GM12878 (cell line): Measurements from ENCODE around the gene KCNMB2. TPM values are rescaled to one million over a fixed set of nuclear protein-coding genes. Genes with fewer than 3 reads are reported as not detected.

Experiments
- ATAC-seq: fragments of 200-7000 bp; cut with Tn5 transposase; 3 replicates; pipeline ENCODE4 v1.9.1; 2020; ENCODE audit warnings: mild to moderate bottlenecking, moderate library complexity
- BruUV-seq: library from RNA; stranded (reverse); fragments of 400-500 nt; replicated peaks from 2 replicates; lab custom pipeline; 2021; lab: Mats Ljungman, UMichigan
- CTCF ChIA-PET: fragments of 300-600 bp; sonication (Branson Sonifier 250); formaldehyde crosslinking; extraction: SDS; loops from one replicate; lab custom pipeline; 2021; ENCODE audit warnings: inconsistent platforms; lab: Yijun Ruan, JAX
- POLR2A ChIA-PET: fragments of 350-600 bp; formaldehyde crosslinking; extraction: SDS; loops from one replicate; lab custom pipeline; 2021; ENCODE audit warnings: inconsistent platforms; lab: Charles Lee
- RAD21 ChIA-PET: fragments of 300-600 bp; sonication (Branson Sonifier 250); formaldehyde crosslinking; loops from one replicate; lab custom pipeline; 2023; ENCODE audit warnings: antibody characterized with exemption; ENCODE audit not compliant: unreplicated experiment; lab: Charles Lee
- SMC1A ChIA-PET: fragments of 300-600 bp; sonication (Branson Sonifier 250); formaldehyde crosslinking; loops from one replicate; lab custom pipeline; 2023; ENCODE audit not compliant: unreplicated experiment, uncharacterized antibody; lab: Charles Lee
- DNase-seq: peaks from one replicate; pipeline ENCODE4 v3.0.0-alpha.2; 2011; ENCODE audit warnings: low read depth, low spot score
- FAIRE-seq: peaks from 3 replicates; lab custom pipeline; 2011; peaks lifted over from hg19 to GRCh38; lab: Jason Lieb, UNC
- H2AFZ ChIP-seq: 2 replicates; pipeline ENCODE4 v1.6.0; 2011; ENCODE audit warnings: low read depth, low read length, control low read depth; ENCODE audit not compliant: control insufficient read depth
- H3K27ac ChIP-seq: 2 replicates; pipeline ENCODE4 v1.5.1; 2011; ENCODE audit warnings: control low read depth; ENCODE audit not compliant: control insufficient read depth, insufficient read depth
- H3K27me3 ChIP-seq, 2 experiments: replicated peaks in 1 of 2; 2 replicates each; pipeline versions ENCODE4 v1.6.0 to v1.6.1; 2011; ENCODE audit warnings: low read length in 1 of 2; ENCODE audit not compliant: control insufficient read depth in 2 of 2, insufficient read depth in 2 of 2
- H3K36me3 ChIP-seq, 2 experiments: 2 replicates each; pipeline ENCODE4 v1.5.1; 2011; ENCODE audit warnings: low read length in 1 of 2; ENCODE audit not compliant: control insufficient read depth in 2 of 2, insufficient read depth in 2 of 2
- H3K4me1 ChIP-seq: 2 replicates; pipeline ENCODE4 v1.6.1; 2011; ENCODE audit warnings: mild to moderate bottlenecking, low read length, moderate library complexity, mixed read lengths; ENCODE audit not compliant: control insufficient read depth, insufficient read depth
- H3K4me2 ChIP-seq: 2 replicates; pipeline ENCODE4 v1.6.0; 2011; ENCODE audit warnings: control low read depth; ENCODE audit not compliant: control insufficient read depth, insufficient read depth
- H3K4me3 ChIP-seq: fragments of 200-600 bp; sonication (generic); 2 replicates; pipeline ENCODE4 v1.5.1; 2016
- H3K79me2 ChIP-seq: 2 replicates; pipeline ENCODE4 v1.6.0; 2011; ENCODE audit warnings: low read length; ENCODE audit not compliant: control insufficient read depth, insufficient read depth
- H3K9ac ChIP-seq: 2 replicates; pipeline ENCODE4 v1.8.0; 2011; ENCODE audit warnings: low read length, control low read depth, mixed read lengths; ENCODE audit not compliant: control insufficient read depth, insufficient read depth
- H3K9me3 ChIP-seq: replicated peaks from 3 replicates; pipeline ENCODE4 v1.5.1; 2011; ENCODE audit warnings: mild to moderate bottlenecking, low read length; ENCODE audit not compliant: control insufficient read depth, insufficient read depth
- H4K20me1 ChIP-seq: 2 replicates; pipeline ENCODE4 v1.6.0; 2011; ENCODE audit not compliant: control insufficient read depth, insufficient read depth
- BCL3 ChIP-seq: IDR thresholded peaks from 2 replicates; pipeline ENCODE4 v1.6.1; 2011; ENCODE audit warnings: borderline replicate concordance, low read depth, mild to moderate bottlenecking, moderate library complexity, low read length; ENCODE audit not compliant: insufficient read depth, poor library complexity, severe bottlenecking
- BMI1 ChIP-seq: fragments of 450-650 bp; IDR thresholded peaks from 2 replicates; pipeline ENCODE4 v1.6.1; 2016; ENCODE audit warnings: mild to moderate bottlenecking, moderate library complexity, borderline replicate concordance
- CREB1 ChIP-seq: IDR thresholded peaks from 2 replicates; pipeline ENCODE4 v1.6.1; 2012; ENCODE audit warnings: low read depth, mild to moderate bottlenecking, inconsistent platforms
- EZH2 ChIP-seq: IDR thresholded peaks from 2 replicates; pipeline ENCODE4 v1.6.1; 2012; ENCODE audit warnings: low read depth, mild to moderate bottlenecking, control low read depth, inconsistent platforms, low read length, borderline replicate concordance; ENCODE audit not compliant: control insufficient read depth
- GABPA ChIP-seq: IDR thresholded peaks from 2 replicates; pipeline ENCODE4 v1.6.1; 2014; ENCODE audit warnings: antibody characterized with exemption, low read depth, mild to moderate bottlenecking, inconsistent platforms
- HDAC6 ChIP-seq: fragments of 200-600 bp; sonication (generic); IDR thresholded peaks from one replicate; pipeline ENCODE4 v1.8.0; 2017; ENCODE audit warnings: antibody characterized with exemption; ENCODE audit not compliant: unreplicated experiment
- JUND ChIP-seq: IDR thresholded peaks from 2 replicates; pipeline ENCODE4 v1.6.1; 2012; ENCODE audit warnings: low read depth, mild to moderate bottlenecking, low read length, improper control_type of control experiment, moderate library complexity
- KAT2A ChIP-seq: conservative IDR thresholded peaks from 2 replicates; pipeline ENCODE4 v1.6.1; 2011; ENCODE audit warnings: low read depth, low read length; ENCODE audit not compliant: control insufficient read depth
- NBN ChIP-seq: fragments of 450-650 bp; IDR thresholded peaks from 2 replicates; pipeline ENCODE4 v1.6.1; 2016
- NFIC ChIP-seq: IDR thresholded peaks from 2 replicates; pipeline ENCODE4 v1.6.1; 2012; ENCODE audit warnings: low read depth, mild to moderate bottlenecking, inconsistent platforms, low read length, moderate library complexity
- NFYA ChIP-seq: IDR thresholded peaks from 2 replicates; pipeline ENCODE4 v1.6.1; 2011; ENCODE audit warnings: low read depth, mild to moderate bottlenecking, low read length, improper control_type of control experiment, borderline replicate concordance
- NR2C2 ChIP-seq: IDR thresholded peaks from 2 replicates; pipeline ENCODE4 v1.6.1; 2011; ENCODE audit warnings: borderline replicate concordance, low read depth; ENCODE audit not compliant: control insufficient read depth, insufficient read length
- NR2F1 ChIP-seq: fragments of 450-650 bp; conservative IDR thresholded peaks from 2 replicates; pipeline ENCODE4 v1.6.1; 2017; ENCODE audit warnings: mild to moderate bottlenecking
- PAX8 ChIP-seq: fragments of 450-650 bp; IDR thresholded peaks from 2 replicates; pipeline ENCODE4 v1.6.1; 2017; ENCODE audit warnings: mild to moderate bottlenecking, moderate library complexity
- PML ChIP-seq: IDR thresholded peaks from 2 replicates; pipeline ENCODE4 v1.6.1; 2012; ENCODE audit warnings: low read length, inconsistent platforms
- RELA ChIP-seq: fragments of 450-650 bp; IDR thresholded peaks from 2 replicates; pipeline ENCODE4 v1.8.0; 2014; ENCODE audit warnings: borderline replicate concordance; ENCODE audit not compliant: partially characterized antibody
- STAT3 ChIP-seq: IDR thresholded peaks from 2 replicates; pipeline ENCODE4 v1.6.1; 2011; ENCODE audit warnings: low read depth, low read length, improper control_type of control experiment
- TBL1XR1 ChIP-seq: IDR thresholded peaks from 2 replicates; pipeline ENCODE4 v1.6.1; 2012; ENCODE audit warnings: low read depth, low read length, improper control_type of control experiment
- WGBS: methylation state at CpG from one replicate; pipeline ENCODE4 v1.1.6; 2016; ENCODE audit warnings: low lambda C conversion rate; ENCODE audit not compliant: insufficient replicate concordance, insufficient coverage; ENCODE audit errors: missing lambda C conversion rate; 5-methylcytosine and 5-hydroxymethylcytosine counted together
- in situ Hi-C: fragments of 300-500 bp; cut with MboI; formaldehyde crosslinking; loops from 9 replicates; pipeline ENCODE4 v1.14.3; 2018; ENCODE audit warnings: mixed read lengths
- intact Hi-C: fragments of 100-400 bp; cut with micrococcal nuclease; formaldehyde crosslinking; loops from one replicate; pipeline ENCODE4 v1.14.2; 2022; ENCODE audit not compliant: unreplicated experiment
- polyA plus RNA-seq, 11 experiments: library from polyadenylated mRNA; depleted of rRNA in 4 of 11; unstranded in 6 of 11; stranded (reverse) in 5 of 11; fragments of >200 nt; fragmentation: Nextera tagmentation in 4 of 11; fragmentation: Illumina TruSeq in 1 of 11; extraction: Ambion mirVana in 4 of 11; extraction: Trizol in 1 of 11; gene quantifications; 1 replicate in 1 of 11; 2 replicates in 10 of 11; pipeline versions ENCODE4 v1.2.1 to v1.2.3, GENCODE V29; 2011 to 2016; ENCODE audit warnings: inconsistent platforms in 2 of 11, missing spikeins in 2 of 11, low read depth in 1 of 11
- total RNA-seq, 4 experiments: library from RNA; depleted of rRNA in 3 of 4; stranded (reverse); fragments of >200 nt in 3 of 4; fragmentation: Illumina TruSeq in 1 of 4; extraction: Trizol in 1 of 4; gene quantifications; 2 replicates each; pipeline versions ENCODE4 v1.2.1 to v1.2.3, GENCODE V29; 2013 to 2021
- TF ChIP-seq, protein P1 (sequence below): fragments of 150-350 bp; IDR thresholded peaks from 2 replicates; pipeline ENCODE4 v1.6.1; 2014; ENCODE audit warnings: mild to moderate bottlenecking, low read depth, low read length

Gene KCNMB2
- total and polyA plus RNA-seq, 10 of the 15 experiments (the other 5 are each of a cell fraction or from before 2014, with no cell fraction given): 0.22 to 18.8 (median 11.0) TPM

DNA sequence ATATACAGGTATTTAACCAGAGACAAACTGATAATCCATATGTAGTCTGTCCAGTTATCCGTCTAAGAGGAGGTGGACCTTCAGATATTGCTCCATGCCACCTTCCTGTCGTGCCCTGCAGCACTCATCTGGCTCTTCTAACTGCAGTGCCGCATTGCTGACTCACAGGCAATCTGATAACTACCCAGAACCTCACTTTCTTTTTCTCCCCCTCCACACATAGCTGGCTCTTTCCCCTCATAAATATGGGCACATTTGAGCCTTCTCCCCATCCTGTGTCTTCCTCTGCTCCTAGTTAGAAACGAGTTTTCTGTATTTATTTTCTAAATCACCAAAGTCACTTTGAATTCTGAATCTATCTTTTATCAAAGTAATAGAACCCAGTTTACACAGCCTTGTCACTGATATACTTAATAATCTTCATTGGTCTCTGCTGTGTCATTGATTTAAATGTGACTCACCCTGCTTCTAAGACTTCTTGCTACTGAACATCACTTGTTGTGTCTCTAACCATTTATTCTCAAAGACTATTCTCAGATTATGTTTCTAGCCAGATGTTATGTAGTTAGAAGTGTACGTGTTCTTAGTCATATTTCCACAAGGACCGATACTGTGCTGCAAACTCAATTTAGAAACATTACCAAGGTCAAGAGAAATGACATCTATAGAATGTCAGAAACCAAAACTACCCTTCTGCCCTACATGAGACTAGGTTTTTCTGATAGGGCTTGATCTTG lies 17.4 kb upstream of the KCNMB2 start:
- ChIA-PET POLR2A (interaction anchor here (0.8 to 1.2 kb wide), 2 partner anchors 26 to 39 kb away, joined by 3 read pairs; no protein-coding TSS in a partner anchor), RAD21 (interaction anchor here (0.9 to 3.1 kb wide), 11 partner anchors 13 to 448 kb away, joined by 3 to 12 read pairs (median 3); no protein-coding TSS in a partner anchor), SMC1A (interaction anchor here (1.0 to 2.6 kb wide), 13 partner anchors 8 to 150 kb away, joined by 3 to 11 read pairs (median 4); no protein-coding TSS in a partner anchor), CTCF (interaction anchor here (1.5 kb wide), 1 partner anchor 448 kb away, joined by 6 read pairs; no protein-coding TSS in a partner anchor)
- TSS peak; percentile 96 for BruUV-seq
- Histone ChIP-seq H3K4me2 (peak overlapping the region; percentile 84), H3K9me3 (no peaks in the 10 kb centered on the region; the same call in 1 of the 3 replicates), H2AFZ (no peak overlapping the region), H3K9ac (peak overlapping the region; percentile 85), H3K27ac (peak overlapping the region; percentile 97), H4K20me1 (no peaks in the 10 kb centered on the region), H3K27me3 (no peaks in the 10 kb centered on the region), H3K79me2 (peaks cover 2% of the 10 kb centered on the region; the same call in 1 of the 2 replicates), H3K36me3 (no peaks in the 10 kb centered on the region), H3K4me1 (peaks cover 83% of the 10 kb centered on the region), H3K4me3 (peak overlapping the region; percentile 48)
- FAIRE-seq: peak; percentile 84
- intact Hi-C loops (loop anchor here (5.0 kb wide), 1 partner anchor 153 kb away; no protein-coding TSS in a partner anchor), in situ Hi-C loops (loop anchor here (25.0 kb wide), 1 partner anchor 1443 kb away; no protein-coding TSS in a partner anchor)
- 5% methylated on average over 6 of the region's 6 CpGs for WGBS
- DNase-seq: peak; percentile 95
- ATAC-seq: peak; percentile 74
- TF ChIP-seq PML (peak; percentile 89), CREB1 (peak; percentile 66; the same call in 1 of the 2 replicates), KAT2A (no peak), NR2F1 (peak; percentile 86), GABPA (no peak; the same call in 1 of the 2 replicates), NR2C2 (no peak), BCL3 (peak; percentile 58), NFYA (no peak), HDAC6 (no peak), RELA (no peak), BMI1 (0 out of 2 replicates have a peak, but pooled peaks have one; percentile 10), JUND (peak; percentile 60; the same call in 1 of the 2 replicates), NBN (0 out of 2 replicates have a peak, but pooled peaks have one; percentile 58), TBL1XR1 (no peak), STAT3 (0 out of 2 replicates have a peak, but pooled peaks have one; percentile 8), NFIC (peak; percentile 98), EZH2 (no peak), PAX8 (no peak)
- TF ChIP-seq, protein P1, sequence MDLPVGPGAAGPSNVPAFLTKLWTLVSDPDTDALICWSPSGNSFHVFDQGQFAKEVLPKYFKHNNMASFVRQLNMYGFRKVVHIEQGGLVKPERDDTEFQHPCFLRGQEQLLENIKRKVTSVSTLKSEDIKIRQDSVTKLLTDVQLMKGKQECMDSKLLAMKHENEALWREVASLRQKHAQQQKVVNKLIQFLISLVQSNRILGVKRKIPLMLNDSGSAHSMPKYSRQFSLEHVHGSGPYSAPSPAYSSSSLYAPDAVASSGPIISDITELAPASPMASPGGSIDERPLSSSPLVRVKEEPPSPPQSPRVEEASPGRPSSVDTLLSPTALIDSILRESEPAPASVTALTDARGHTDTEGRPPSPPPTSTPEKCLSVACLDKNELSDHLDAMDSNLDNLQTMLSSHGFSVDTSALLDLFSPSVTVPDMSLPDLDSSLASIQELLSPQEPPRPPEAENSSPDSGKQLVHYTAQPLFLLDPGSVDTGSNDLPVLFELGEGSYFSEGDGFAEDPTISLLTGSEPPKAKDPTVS: no peak
